Measurements from ENCODE around the gene ZNF248.

DNA sequence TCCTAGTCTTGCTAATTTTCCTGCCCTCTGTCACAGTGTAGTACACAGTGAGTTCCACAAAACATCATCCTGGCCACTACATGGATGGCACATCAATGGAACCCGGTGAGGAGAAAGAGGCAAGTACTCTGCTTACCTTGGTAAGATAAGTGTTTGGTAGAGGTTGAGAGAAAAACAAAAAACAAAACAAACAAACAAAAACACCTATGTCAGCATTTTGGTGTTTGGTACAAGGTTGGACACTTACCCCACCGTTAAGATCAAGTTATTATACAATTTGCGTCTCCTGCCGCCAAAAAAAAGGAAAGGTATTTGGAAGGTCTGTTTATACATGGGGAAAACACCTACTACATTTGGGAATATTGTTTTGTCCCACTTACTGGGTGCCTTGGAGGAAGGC lies 72.7 kb downstream of the ZNF248 start:
- no peak for TF ChIP-seq POLR2A (IDR thresholded peaks at IDR 0.05)
- TF ChIP-seq, protein P1, sequence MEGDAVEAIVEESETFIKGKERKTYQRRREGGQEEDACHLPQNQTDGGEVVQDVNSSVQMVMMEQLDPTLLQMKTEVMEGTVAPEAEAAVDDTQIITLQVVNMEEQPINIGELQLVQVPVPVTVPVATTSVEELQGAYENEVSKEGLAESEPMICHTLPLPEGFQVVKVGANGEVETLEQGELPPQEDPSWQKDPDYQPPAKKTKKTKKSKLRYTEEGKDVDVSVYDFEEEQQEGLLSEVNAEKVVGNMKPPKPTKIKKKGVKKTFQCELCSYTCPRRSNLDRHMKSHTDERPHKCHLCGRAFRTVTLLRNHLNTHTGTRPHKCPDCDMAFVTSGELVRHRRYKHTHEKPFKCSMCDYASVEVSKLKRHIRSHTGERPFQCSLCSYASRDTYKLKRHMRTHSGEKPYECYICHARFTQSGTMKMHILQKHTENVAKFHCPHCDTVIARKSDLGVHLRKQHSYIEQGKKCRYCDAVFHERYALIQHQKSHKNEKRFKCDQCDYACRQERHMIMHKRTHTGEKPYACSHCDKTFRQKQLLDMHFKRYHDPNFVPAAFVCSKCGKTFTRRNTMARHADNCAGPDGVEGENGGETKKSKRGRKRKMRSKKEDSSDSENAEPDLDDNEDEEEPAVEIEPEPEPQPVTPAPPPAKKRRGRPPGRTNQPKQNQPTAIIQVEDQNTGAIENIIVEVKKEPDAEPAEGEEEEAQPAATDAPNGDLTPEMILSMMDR (IDR thresholded peaks at IDR 0.05): no peak

Data from tibial nerve (tissue), 3 donors.